Caki2 (cell line): ENCODE data around the gene CADPS2. TPM values are rescaled to one million over a fixed set of nuclear protein-coding genes. Genes with fewer than 3 reads are reported as not detected.
"Not testable (repeated sequence)": the region's sequence is repeated elsewhere in the genome, so short reads cannot be mapped to it uniquely, and the experiment has no call there.

Experiments
- DNase-seq: peaks from one replicate; pipeline ENCODE4 v3.0.0-alpha.2; 2015; ENCODE audit warnings: low read depth
- in situ Hi-C: cut with HindIII; loops from 2 replicates; pipeline ENCODE4 v1.10.0; 2016; ENCODE audit warnings: low sequenced_read_pairs, low pct_unique_long_range_greater_than_20kb, mixed read lengths
- total RNA-seq: library from RNA; depleted of rRNA; stranded (reverse); fragments of >200 nt; shearing (Covaris generic); gene quantifications from 2 replicates; pipeline ENCODE4 v1.2.3, GENCODE V29; 2014; ENCODE audit warnings: low replicate concordance

Gene CADPS2
- total RNA-seq, 1 experiment from 2014 or later: 6.5 TPM

GRCh38 chr7:122652876-122653275, 233.4 kb downstream of the CADPS2 start:
- no peak for DNase-seq
- in situ Hi-C loops: no loop called here

- DNase-seq: no peak
- in situ Hi-C loops: no loop called here
Measured at GRCh38 chr7:122651451-122651850, 234.8 kb downstream of the CADPS2 start.

- no peak for DNase-seq
- in situ Hi-C loops: no loop called here
Measured at GRCh38 chr7:122643250-122643649, 243.0 kb downstream of the CADPS2 start.

- DNase-seq: no peak
- in situ Hi-C loops: no loop called here
Measured at GRCh38 chr7:122638459-122638858, 247.8 kb downstream of the CADPS2 start.

GRCh38 chr7:122637784-122638183, 248.5 kb downstream of the CADPS2 start:
- no peak for DNase-seq
- in situ Hi-C loops: no loop called here

GRCh38 chr7:122635481-122635880, 250.8 kb downstream of the CADPS2 start:
- in situ Hi-C loops, DNase-seq: not testable (repeated sequence)

GRCh38 chr7:122633472-122633871, 252.8 kb downstream of the CADPS2 start:
- no peak for DNase-seq
- in situ Hi-C loops: no loop called here

GRCh38 chr7:122632238-122632637, 254.0 kb downstream of the CADPS2 start:
- in situ Hi-C loops: no loop called here
- DNase-seq: no peak

GRCh38 chr7:122629412-122629953, 256.8 kb downstream of the CADPS2 start:
- DNase-seq: no peak
- in situ Hi-C loops: no loop called here

GRCh38 chr7:122628651-122629411, 257.4 kb downstream of the CADPS2 start:
- in situ Hi-C loops: no loop called here
- no peak for DNase-seq

- in situ Hi-C loops: no loop called here
- DNase-seq: no peak
Measured at GRCh38 chr7:122626785-122627184, 259.5 kb downstream of the CADPS2 start.

GRCh38 chr7:122622682-122623081, 263.6 kb downstream of the CADPS2 start:
- in situ Hi-C loops: no loop called here
- no peak for DNase-seq

GRCh38 chr7:122619664-122620063, 266.6 kb downstream of the CADPS2 start:
- in situ Hi-C loops: no loop called here
- no peak for DNase-seq

GRCh38 chr7:122618585-122619189, 267.6 kb downstream of the CADPS2 start:
- in situ Hi-C loops: no loop called here
- DNase-seq: no peak

GRCh38 chr7:122616951-122617350, 269.3 kb downstream of the CADPS2 start:
- in situ Hi-C loops: no loop called here
- DNase-seq: no peak

- in situ Hi-C loops: no loop called here
- DNase-seq: no peak
Measured at GRCh38 chr7:122605929-122606328, 280.3 kb downstream of the CADPS2 start.

- in situ Hi-C loops: no loop called here
- DNase-seq: no peak
Measured at GRCh38 chr7:122604251-122604650, 282.0 kb downstream of the CADPS2 start.

GRCh38 chr7:122602800-122603199, 283.5 kb downstream of the CADPS2 start:
- DNase-seq: no peak
- in situ Hi-C loops: no loop called here

- no peak for DNase-seq
- in situ Hi-C loops: no loop called here
Measured at GRCh38 chr7:122600630-122601029, 285.6 kb downstream of the CADPS2 start.

- DNase-seq: no peak
Measured at GRCh38 chr7:122600042-122600441, 286.2 kb downstream of the CADPS2 start.

More at GRCh38 chr7:122600042-122600441, 286.2 kb downstream of the CADPS2 start:
- in situ Hi-C loops: no loop called here
